Pancreas (tissue), 10 donors: ENCODE results near the gene FAM131A. TPM values are rescaled to one million over a fixed set of nuclear protein-coding genes. Genes with fewer than 3 reads are reported as not detected.

Experiments
- ATAC-seq, 4 donors: fragments of 200-7000 bp; cut with Tn5 transposase; one replicate each; pipeline versions ENCODE4 v1.8.0 to v1.9.1; 2020; ENCODE audit warnings: mild to moderate bottlenecking in 4 of 4, moderate library complexity in 4 of 4
- DNase-seq, 6 donors: peaks; one replicate each; pipeline ENCODE4 v3.0.0-alpha.2; 2020
- FAIRE-seq: peaks from 2 replicates; lab custom pipeline; 2012; peaks lifted over from hg19 to GRCh38; lab: Jason Lieb, UNC
- H3K27ac ChIP-seq, 4 donors: fragments of 200-600 bp; sonication (generic); 1 replicate in 3 of 4; 2 replicates in 1 of 4; pipeline versions ENCODE4 v1.5.0 to v1.8.0; 2020
- H3K27me3 ChIP-seq, 4 donors: fragments of 200-600 bp; one replicate each; pipeline ENCODE4 v1.8.0; 2021
- H3K36me3 ChIP-seq, 3 donors: fragments of 200-600 bp; sonication (generic) in 1 of 3; one replicate each; pipeline versions ENCODE4 v1.5.0 to v1.8.0; 2020 to 2021
- H3K4me1 ChIP-seq, 3 donors: fragments of 200-600 bp; one replicate each; pipeline ENCODE4 v1.8.0; 2021
- H3K4me3 ChIP-seq, 4 donors: fragments of 200-600 bp; sonication (generic) in 2 of 4; one replicate each; pipeline versions ENCODE4 v1.5.0 to v1.8.0; 2020 to 2021
- H3K9me3 ChIP-seq, 4 donors: fragments of 200-600 bp; one replicate each; pipeline ENCODE4 v1.8.0; 2021
- CTCF ChIP-seq, 4 donors: fragments of 200-600 bp; sonication (generic) in 3 of 4; IDR thresholded peaks; one replicate each; pipeline versions ENCODE4 v1.5.0 to v1.8.0; 2021; ENCODE audit warnings: antibody characterized with exemption in 4 of 4
- WGBS, 2 donors: extraction: QIAGEN DNeasy Blood & Tissue Kit; methylation state at CpG; one replicate each; pipeline ENCODE4 v1.1.7; 2013; 5-methylcytosine and 5-hydroxymethylcytosine counted together
- intact Hi-C, 3 donors: fragments of 100-400 bp; cut with DNase I; formaldehyde crosslinking; loops; one replicate each; pipeline versions ENCODE4 v1.11.1 to v1.14.2; 2022
- polyA plus RNA-seq, 2 donors: library from polyadenylated mRNA; stranded (reverse); fragments of 200-250 nt; gene quantifications; one replicate each; pipeline ENCODE4 v1.2.3, GENCODE V29; 2013
- total RNA-seq, 6 donors: library from RNA; stranded (reverse); fragmentation: NEBNext Ultra II Directional in 4 of 6; extraction: Animal tissue kit (Norgen Biotek cat#: 25700) in 4 of 6; gene quantifications; one replicate each; pipeline versions ENCODE4 v1.2.1 to v1.2.4, GENCODE V29; 2021 to 2023
- donor health status: healthy with polysubstance abuse.
- donor health status: DM: no; HTN: no; CAD: no; lungs with moderate emphysema.
- donor health status: DM: no; HTN: no; CAD: no.
- donor health status: control.
- donor health status: control.
- donor health status: Bipolar disorder and iron deficiency.
- donor health status: DM: yes; HTN: yes; CAD: no.
- donor health status: DM: no; HTN: no; CAD: no.
- donor health status: DM: no; HTN: no; CAD: no.
- donor health status: DM: yes; HTN: yes; CAD: no.

FAM131A gene
- total and polyA plus RNA-seq, 8 donors = 4.0 to 22.5 (median 7.9) TPM

GRCh38 chr3:184291738-184292445, 45.5 kb upstream of the FAM131A start:
- Histone ChIP-seq H3K9me3 (no peaks in the 10 kb centered on the region), H3K4me1 (peaks cover 0 to 4% (median 3%) of the 10 kb centered on the region in 3 donors), H3K27ac (no peak overlapping the region), H3K27me3 (no peaks in the 10 kb centered on the region), H3K36me3 (no peaks in the 10 kb centered on the region), H3K4me3 (no peak overlapping the region)
- 91 to 94% methylated on average over 21 of the region's 21 CpGs for WGBS, 2 donors
- no peak for FAIRE-seq
- intact Hi-C loops = no loop called here
- ATAC-seq = no peak
- TF ChIP-seq CTCF (IDR thresholded peaks at IDR 0.05) = no peak
- DNase-seq = peak in 1 of 6 donors; percentile 71

- no peak for TF ChIP-seq CTCF (IDR thresholded peaks at IDR 0.05)
- H3K4me3 ChIP-seq = no peak overlapping the region
- peak; percentile 14 to 45 (median 32) for ATAC-seq
- DNase-seq = peak in 3 of 6 donors; percentile 70 to 83 (median 76)
- H3K4me1 ChIP-seq = peaks cover 8 to 18% (median 10%) of the 10 kb centered on the region in 3 donors
- no peak for FAIRE-seq
- WGBS, 2 donors = 23 to 25% methylated on average over 3 of the region's 3 CpGs
- intact Hi-C loops = no loop called here
- no peaks in the 10 kb centered on the region for H3K9me3 ChIP-seq
- H3K27ac ChIP-seq = peak overlapping the region in 1 of 4 donors; percentile 7
- no peaks in the 10 kb centered on the region for H3K27me3 ChIP-seq
- H3K36me3 ChIP-seq = peaks cover 0 to 4% (median 4%) of the 10 kb centered on the region in 3 donors
These were observed 41.6 kb upstream of the FAM131A start for GRCh38 chr3:184295771-184296170.

GRCh38 chr3:184296616-184297015, 40.8 kb upstream of the FAM131A start:
- Histone ChIP-seq H3K9me3 (no peaks in the 10 kb centered on the region), H3K36me3 (peaks cover 0 to 13% (median 7%) of the 10 kb centered on the region in 3 donors), H3K27me3 (no peaks in the 10 kb centered on the region), H3K4me1 (peaks cover 8 to 18% (median 10%) of the 10 kb centered on the region in 3 donors), H3K27ac (no peak overlapping the region), H3K4me3 (no peak overlapping the region)
- 65 to 68% methylated on average over 7 of the region's 7 CpGs for WGBS, 2 donors
- no peak for TF ChIP-seq CTCF (IDR thresholded peaks at IDR 0.05)
- ATAC-seq (no peak), FAIRE-seq (no peak), DNase-seq (no peak)
- intact Hi-C loops = no loop called here

GRCh38 chr3:184298759-184299487, 38.5 kb upstream of the FAM131A start, which contains the start of gene PSMD2:
Gene PSMD2 (plus strand): TSS chr3:184299241. CDS start chr3:184299267, 26 bp downstream.
- no peak for TF ChIP-seq CTCF (IDR thresholded peaks at IDR 0.05)
- H3K4me1 ChIP-seq = peaks cover 8 to 18% (median 10%) of the 10 kb centered on the region in 3 donors
- no peaks in the 10 kb centered on the region for H3K9me3 ChIP-seq
- peak within 1 kb of the TSS; percentile 72 to 86 (median 79) for H3K27ac ChIP-seq
- peaks cover 0 to 36% (median 29%) of the 10 kb centered on the region in 3 donors for H3K36me3 ChIP-seq
- DNase-seq = peak; percentile 98 to 99 (median 98)
- peak; percentile 95 to 98 (median 96) for ATAC-seq
- 0 to 1% methylated on average over 69 to 78 of the region's 78 CpGs for WGBS, 2 donors
- no peaks in the 10 kb centered on the region for H3K27me3 ChIP-seq
- peak within 1 kb of the TSS; percentile 82 to 92 (median 84) for H3K4me3 ChIP-seq
- intact Hi-C loops = no loop called here
- FAIRE-seq = no peak
